Ecto neural progenitor cell (in vitro differentiated cells): ENCODE data around the gene SELENOS.

Experiments used
- DNase-seq: peaks from one replicate; pipeline ENCODE4 v3.0.0-alpha.2; 2018; ENCODE audit warnings: low spot score

SELENOS gene

DNA sequence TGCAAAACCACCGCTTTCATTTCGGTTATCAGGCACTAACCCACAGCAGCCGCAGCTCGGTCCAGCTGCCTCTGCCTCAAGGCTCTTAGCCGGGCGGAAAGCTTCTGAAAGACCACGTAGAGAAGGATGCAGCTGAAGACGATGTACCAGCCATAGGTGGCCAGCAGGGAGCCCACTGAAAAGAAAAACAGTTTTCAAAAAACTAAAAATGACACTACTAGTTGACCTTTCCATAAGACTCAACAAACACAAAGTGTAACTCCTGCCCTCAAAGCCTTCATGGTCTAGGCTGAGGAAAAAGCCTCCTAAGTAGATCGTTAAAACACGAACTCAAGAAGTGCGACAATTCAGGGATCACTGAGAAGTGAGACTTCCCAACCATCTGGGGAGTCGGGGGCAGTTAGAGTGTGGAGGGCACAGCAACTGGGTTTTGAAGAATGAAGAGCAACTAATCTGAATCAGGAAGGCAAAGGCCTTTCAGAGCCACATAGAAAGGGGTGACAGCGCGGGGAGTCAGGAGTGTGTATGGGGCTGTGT is 716 bp downstream of the SELENOS start:
- DNase-seq, result peak; percentile 41

DNA sequence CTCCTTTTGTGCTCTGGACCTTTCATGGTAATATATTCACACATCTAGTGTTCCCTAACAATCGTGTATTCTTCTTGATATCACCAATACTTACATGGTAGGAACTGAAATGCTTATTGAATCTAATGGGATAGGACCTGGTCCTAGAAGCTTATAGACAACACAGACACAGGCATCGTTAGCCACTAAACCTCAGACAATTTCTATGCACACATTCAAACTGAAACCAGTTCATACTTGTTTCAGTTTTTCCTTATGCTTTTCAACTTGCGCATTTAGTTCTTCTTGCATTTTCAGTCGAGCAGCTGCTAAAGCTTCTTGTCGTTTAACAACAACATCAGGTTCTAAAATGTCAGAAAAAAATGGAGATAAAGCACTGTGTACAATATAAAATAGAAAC is 2.3 kb downstream of the SELENOS start:
- no peak for DNase-seq

DNA sequence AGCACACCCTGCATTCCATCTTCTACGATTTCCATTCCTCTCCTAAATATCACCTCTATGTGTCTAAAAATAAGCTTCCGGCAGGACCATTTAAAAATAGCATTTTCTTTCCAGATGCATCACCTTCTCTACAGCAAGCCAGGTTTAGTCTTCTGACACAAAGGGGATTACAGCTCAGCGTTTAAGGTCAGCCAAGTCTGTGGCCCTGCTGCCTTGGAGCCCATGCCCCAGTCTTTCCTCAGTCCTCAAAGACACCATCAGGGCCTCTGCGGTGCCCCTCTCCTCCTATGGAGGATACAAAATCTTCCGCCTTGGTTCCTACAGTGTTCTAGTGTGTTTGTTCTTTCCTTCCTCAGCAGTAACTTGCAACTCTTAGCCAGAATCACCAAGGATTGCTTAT is 3.8 kb downstream of the SELENOS start:
- DNase-seq, result no peak

GRCh38 chr15:101272584-101272983 is 4.7 kb downstream of the SELENOS start:
- no peak for DNase-seq

DNA sequence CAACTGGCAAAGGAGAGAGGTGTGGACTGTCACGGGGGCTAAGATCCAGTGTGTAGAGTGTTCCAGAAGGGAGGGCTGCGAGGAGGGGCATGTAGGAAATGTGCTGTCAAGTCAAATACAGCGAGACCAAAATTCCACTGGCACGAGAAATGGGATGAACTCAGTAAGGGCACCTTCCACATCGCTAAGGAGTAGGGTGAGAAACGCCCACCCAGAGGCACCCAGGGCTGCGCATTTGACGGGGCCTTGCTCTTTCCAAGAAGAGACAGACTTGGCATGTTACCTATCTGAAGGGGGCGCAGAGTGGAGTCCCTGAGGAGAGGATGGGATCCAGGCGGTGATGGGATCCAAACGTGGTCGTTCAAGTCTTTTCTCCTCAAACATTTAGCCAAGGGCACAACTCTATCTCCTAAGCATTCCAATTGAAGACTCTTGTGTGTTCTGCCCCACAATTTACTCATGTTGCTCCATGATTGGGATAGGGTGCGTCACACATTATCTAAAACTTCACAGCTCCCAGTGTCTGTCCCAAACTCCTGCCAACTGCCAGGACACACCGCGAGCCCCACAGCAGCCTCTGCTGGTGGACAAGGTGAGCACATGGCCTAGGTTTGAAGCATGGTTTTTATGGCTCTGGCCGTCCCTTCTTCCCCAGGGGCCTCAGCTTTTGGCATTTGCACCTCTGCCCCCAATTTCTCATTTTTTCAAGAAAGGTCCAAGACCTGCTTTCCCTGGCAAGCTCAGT is 7.6 kb downstream of the SELENOS start:
- peak; percentile 44 for DNase-seq

- DNase-seq, result no peak
Observed at GRCh38 chr15:101267320-101268104, 9.8 kb downstream of the SELENOS start.

DNA sequence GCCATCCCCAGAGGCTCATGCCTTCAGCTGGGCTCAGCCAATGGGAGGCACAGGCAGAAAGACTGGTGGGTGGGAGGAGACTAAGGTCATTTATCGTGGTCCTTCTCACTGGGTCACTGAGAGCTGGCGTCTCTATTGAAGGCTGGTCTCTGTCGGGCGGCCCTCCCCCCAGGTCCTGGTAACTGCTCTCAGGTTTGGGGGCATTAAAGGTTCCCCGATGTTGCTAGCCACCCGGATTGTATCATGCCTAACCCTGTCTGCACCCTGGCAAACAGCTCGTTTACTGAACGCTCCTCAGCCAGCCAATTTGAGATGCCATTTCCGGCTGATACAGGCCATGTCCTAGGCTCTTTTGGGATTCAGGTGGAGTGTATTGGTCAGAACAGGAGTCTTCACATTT is 10.5 kb downstream of the SELENOS start:
- DNase-seq, result peak; percentile 36

- DNase-seq, result no peak
Observed at GRCh38 chr15:101266034-101266433, 11.3 kb downstream of the SELENOS start.

- DNase-seq, result no peak
Observed at GRCh38 chr15:101264911-101265641, 12.2 kb downstream of the SELENOS start.

GRCh38 chr15:101264011-101264410 is 13.3 kb downstream of the SELENOS start:
- no peak for DNase-seq

DNA sequence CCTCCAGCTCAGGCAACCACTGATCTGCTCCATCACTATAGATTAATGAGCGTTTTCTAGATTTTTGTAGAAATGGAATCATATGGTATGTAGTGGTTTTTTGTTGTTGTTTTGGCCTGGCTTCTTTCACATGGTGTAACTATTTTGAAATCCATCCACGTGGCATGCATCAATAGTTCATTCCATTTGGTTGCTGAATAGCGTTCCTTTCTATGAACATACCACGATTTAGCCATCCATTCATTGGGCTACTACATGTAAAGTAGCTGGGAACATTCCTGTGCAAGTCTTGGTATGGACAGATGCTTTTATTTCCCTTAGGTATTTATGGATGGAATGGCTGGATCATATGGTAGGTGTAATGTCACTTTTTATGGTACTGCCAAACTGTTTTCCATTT is 14.7 kb downstream of the SELENOS start:
- no peak for DNase-seq

- no peak for DNase-seq
Observed at GRCh38 chr15:101258238-101259144, 18.8 kb downstream of the SELENOS start.

- no peak for DNase-seq
Observed at GRCh38 chr15:101256757-101257156, 20.5 kb downstream of the SELENOS start.

DNA sequence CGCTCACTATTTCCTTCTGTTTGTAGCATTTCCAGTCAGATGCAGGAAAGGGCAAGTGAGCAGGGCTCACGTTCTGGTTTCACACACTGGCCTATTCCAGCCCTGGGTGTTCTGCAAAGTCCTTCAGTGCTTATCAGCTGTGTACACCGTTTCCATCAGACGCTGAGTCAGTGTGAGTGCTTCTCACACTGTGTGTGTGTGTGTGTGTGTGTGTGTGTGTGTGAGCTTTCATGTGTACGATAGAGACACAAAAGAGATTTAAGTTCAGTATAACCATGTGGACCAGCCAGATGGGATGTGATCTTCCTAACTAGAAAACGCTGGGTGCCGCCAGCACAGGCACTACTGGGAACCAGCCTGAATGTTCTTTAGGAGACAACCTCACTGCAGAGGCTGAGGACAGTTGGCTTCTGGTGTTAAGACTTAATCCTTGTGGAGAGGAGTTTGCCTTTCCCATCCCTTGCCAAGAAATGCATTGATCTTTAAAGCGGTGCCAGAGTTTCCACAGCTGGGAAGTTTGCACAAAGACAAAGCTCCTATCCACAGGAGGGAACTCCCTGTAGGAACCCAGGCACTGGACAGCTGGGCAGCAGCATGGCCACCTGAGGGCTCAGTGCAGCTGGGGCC is 21.6 kb downstream of the SELENOS start:
- no peak for DNase-seq

DNA sequence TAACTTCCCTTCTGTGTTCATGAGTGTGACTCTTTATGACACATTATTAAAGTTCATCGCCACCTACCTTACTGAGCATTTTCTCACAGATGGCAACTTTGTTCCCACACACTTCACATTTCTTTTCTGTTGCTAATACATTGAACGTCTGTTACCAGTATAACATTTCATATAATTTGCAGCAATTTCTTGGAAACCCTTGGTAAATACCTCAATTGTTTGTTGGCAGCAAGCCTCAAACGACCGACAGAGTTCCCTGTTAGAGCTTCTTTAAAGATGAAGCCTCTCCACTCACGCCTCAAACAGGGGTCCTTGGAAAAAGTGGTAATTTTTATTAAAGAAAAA is 22.3 kb downstream of the SELENOS start:
- no peak for DNase-seq

DNA sequence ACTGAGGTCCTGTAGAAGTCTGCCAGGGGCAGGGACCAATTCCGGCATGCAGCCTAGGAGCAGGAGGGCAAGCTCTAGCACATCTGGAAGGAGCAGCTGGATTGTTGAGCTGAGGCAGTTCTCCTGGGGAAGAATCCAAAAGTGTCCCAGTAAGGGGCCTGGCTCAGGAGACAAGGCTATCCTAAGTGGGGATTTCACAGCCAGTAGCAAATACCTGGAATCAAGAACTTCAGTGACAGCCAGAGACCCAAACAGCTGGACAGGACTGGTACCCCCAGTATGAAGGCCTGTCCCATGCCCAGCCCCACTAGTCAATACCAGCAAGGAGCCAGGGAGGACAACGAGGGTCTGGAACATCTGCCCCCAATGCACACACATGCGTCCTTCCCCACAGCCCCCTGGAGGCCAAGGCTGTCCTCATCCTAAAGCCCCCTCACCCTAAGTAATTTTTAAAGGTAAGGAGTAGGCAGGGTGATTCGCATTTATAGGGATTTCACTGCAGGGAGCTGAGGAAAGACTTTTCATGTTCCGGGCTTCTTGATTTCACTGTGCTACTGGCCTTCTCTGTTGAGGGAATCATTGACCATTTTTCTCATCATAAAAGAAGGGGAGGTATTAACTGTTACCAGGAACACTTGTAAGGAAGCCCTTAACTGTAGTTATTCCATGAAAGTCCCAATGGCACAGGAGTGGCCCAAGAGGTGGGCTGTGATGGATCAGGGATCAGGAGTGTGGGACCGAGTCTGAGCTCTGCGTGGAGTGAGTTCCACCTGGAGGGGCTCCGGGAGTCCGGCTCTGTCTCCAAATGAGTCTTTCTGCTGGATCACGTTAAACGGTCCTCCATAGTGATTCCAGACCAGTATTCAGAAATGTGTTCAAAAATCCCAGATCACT is 22.9 kb downstream of the SELENOS start:
- no peak for DNase-seq

DNA sequence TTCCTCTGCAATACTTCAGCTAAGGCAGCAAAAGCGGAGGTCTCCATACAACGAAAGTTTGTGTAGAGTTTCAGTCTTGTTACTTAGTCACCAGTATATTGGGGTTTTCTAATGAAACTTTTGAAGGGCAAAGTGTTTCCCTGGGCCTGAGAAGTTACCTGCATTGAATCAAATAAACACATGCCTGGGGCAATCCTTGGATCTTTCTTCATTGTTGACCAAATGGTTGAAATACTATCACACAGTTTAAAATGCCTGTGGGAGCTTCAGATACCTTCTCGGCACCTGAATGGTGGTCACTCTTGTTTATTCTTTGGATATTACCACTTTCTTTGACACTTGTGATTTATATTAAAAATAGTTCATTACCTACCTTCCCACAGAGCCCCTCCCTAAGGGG is 24.4 kb downstream of the SELENOS start:
- no peak for DNase-seq

DNA sequence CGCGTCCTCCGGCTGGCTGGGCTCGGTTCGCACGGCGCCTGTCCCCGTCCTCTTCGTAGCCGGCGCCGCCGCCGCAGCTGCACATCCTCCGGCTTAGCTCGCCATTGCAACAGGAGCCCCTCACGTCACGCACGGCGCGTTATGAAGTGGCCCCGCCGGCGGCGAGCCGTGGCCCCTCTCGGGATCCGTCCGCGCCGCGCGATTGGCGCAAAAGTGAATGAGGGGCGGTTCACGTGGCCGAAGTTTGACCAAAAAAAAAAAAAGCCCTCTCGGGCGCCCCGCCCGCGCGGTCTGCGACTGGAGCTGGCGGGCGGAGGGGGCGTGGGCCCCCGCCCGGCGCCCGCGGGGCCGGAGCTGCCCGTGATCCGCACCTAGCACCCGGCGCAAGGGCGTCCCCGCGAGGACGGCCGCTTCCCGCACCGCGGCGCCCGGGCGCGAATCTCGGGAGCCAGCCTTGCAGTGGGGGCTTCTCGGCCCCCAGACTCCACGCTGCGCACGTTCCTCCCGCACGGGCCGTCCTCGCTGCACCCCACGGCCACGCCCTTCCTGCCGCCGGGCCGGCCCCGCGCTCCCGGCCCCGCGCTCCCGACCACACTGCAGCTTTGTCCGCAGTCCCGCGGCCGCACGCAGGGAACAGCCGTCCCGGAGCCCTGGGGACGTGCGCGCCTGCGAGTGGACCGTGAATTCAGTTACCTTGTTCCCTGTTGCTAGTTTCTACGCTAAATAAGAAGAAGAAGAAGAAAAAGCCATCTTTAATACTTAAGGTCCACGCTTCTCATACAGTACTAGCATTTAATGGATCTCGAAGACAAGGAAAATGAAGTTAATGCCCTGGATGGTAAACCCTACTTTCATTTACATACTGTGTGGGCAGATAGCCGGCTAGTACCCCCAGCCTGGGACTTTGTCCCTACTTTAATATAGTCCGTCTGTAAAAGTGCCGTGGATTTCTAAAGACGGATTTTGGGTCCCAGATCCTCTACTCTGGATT is 25.2 kb downstream of the SELENOS start, which contains the start of gene CHSY1:
TSS of gene CHSY1 (minus strand) at position 219 of the 991 bp plus-strand sequence. CDS start 592 bp downstream, outside the sequence.
- peak; percentile 87 for DNase-seq
